ENCODE measurements around the gene SIKE1. TPM values are rescaled to one million over a fixed set of nuclear protein-coding genes. Genes with fewer than 3 reads are reported as not detected.
"Not testable (repeated sequence)": the region's sequence is repeated elsewhere in the genome, so short reads cannot be mapped to it uniquely, and the experiment has no call there.

The SIKE1 gene
- total RNA-seq, 1 experiment from 2014 or later: 89.6 TPM

DNA sequence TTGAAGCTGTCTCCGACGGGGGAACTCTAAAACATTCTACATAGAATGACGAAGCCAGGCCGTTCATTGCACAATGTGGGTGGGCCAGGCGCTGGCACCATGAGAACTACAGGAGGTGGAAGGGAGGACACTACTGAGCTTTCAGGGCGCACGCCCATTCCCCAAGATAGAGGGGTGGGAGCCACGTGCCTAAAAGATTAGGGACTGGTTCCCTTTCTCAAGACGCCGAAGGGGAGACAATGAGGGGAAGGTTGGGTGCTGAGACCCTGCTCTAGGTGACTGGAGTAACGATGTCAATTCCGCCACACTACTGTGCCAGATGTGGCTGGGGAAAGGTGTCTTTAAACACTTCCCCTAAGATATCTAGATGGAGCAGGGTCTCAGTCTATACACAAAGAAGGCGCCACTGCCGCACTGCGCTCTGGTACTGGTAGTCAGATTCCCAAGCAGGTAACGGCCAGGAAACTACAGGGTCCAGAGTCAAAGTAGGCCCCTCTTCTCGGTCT is 23.5 kb downstream of the SIKE1 start:
- DNase-seq (ENCODE audit: low read depth): no peak
- in situ Hi-C loops (cut with HindIII; ENCODE audit: low pct_unique_long_range_greater_than_20kb, low sequenced_read_pairs): no loop called here

DNA sequence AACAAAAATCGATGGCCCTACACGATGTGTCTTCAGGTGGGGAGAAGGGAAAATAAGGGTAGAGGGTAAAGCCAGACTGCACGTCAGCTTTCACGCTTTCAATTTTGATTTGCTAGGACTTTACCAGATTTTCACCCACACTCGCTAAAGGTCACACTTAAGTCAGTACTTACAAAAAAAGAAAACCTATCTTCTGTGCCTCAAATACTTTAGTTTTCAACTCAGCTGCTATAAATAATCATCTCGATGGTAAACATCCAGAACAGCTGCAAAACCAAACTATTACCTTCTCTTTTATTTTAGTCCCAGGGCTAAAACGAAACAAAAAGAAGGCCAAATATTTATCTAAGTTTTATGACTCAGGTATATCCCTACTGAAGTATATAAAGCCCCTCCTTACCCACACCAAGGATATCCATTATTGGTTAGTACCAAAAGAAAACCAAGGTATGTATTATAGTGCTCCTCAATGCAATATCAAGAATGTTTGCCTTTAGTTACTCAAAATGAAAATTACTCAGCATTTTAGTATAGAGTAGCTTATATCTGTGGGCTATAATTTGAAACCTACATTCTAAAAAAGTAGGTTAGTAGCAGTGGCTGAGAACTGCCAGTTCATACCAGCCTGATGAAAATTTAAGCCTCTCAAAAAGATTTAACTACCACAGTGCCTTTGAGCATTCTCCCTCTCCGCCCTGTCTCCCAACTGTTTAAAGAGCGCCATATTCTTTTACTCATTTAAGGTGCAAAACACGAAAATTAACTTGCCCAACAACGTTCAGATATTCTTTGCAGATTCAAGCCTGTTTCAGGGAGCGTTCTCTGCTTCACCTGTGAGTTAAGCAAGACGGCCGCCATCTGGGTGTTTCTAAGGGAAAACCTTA is 24.2 kb downstream of the SIKE1 start:
- DNase-seq (ENCODE audit: low read depth): no peak
- in situ Hi-C loops (cut with HindIII; ENCODE audit: low pct_unique_long_range_greater_than_20kb, low sequenced_read_pairs): no loop called here

DNA sequence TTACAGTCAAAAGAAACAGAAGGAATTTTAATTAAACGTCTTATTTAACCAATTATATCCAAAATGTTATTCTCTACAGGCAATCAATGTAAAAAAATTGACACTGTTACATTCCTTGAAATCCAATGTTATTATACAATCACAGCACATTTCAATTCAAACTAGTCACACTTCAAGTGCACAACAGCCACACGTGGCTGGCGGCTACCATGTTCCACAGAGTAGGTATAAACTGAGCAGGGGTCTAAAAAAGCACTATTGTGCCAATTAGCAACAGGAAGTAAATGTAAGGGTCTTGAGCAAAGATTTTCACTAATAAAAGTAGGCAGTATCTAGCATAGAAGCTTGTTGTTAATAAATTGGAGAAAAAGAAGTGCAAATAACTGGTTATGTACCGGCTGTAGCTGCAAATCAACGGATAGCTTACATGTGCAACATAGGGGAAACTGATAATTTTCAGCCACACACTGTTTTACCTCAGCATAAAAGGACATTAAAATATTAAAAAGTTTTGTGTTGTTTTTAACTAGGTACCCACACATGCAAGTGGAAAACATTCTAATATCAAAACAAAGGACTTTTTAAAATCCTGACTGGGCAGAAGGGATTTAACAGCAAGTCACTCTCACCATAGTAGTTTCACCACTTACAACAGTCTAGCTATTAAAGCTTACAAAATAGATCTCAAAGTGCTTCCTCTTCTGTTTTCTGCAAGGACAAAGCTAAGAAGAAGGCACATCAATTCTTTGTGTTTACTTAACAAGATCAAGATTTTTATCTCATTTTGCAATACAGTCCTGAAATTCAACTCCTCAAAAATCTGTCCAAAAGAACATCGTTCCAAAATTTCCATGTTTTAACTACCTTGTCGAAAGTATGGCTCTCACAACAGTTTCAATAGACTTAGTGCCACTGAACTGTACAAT is 25.2 kb downstream of the SIKE1 start:
- no peak for DNase-seq (ENCODE audit: low read depth)
- in situ Hi-C loops (cut with HindIII; ENCODE audit: low pct_unique_long_range_greater_than_20kb, low sequenced_read_pairs): no loop called here

DNA sequence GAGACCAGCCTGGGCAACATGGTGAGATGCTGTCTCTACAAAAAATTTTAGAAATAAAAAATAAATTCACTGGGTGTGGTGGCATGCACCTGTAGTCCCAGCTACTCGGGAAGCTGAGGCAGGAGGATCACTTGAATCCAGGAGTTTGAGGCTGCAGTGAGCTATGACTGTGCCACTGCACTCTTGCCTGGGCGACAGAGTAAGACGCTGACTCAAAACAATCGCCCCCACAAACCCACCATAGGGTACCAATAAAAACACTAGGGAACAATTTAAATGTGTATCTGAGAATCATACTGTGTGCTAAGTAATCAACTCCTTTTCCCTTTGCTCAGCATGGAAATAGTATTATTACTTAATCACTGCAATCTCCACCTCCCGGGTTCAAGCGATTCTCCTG is 26.8 kb downstream of the SIKE1 start:
- DNase-seq (ENCODE audit: low read depth): not testable (repeated sequence)

DNA sequence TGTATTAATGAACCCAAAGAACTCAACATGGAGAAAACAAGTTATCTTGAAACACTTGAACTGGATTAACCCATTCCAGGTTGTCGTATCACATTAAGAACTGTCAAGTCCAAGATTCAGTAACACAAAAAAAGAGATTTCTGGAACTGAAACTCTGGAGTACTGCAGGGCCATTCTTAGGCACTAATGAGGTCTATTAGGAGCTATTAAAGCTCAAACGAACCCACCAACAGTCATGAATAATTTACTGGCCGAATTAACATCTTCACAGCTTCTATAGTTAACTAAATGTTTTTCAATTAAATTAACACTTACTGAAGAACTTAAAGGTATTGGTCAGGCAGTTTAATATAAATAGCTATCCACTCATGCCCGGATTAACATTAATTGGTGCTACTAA is 27.3 kb downstream of the SIKE1 start:
- in situ Hi-C loops (cut with HindIII; ENCODE audit: low pct_unique_long_range_greater_than_20kb, low sequenced_read_pairs): no loop called here
- no peak for DNase-seq (ENCODE audit: low read depth)

More for the DNA sequence above, 26.8 kb downstream of the SIKE1 start:
- in situ Hi-C loops (cut with HindIII; ENCODE audit: low pct_unique_long_range_greater_than_20kb, low sequenced_read_pairs): not testable (repeated sequence)

DNA sequence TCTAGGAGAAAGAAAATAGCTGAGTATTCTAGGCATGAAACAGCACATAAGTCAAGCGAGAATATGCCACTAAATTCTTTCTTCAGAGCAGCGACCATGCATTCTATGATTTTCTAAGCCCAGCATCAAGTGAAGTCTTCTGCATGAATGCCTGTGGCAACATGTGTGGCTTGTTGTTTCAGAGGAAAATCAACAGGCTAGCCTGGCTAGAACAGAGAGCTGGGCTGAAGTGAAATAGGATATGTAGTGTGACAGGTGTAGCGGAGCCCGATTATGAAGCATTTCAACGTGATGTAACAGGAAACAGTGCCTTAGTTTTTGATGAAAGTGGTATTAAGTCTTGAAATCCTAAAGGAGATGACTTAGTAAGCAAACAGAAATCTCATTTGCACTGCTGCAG is 29.7 kb downstream of the SIKE1 start:
- in situ Hi-C loops (cut with HindIII; ENCODE audit: low pct_unique_long_range_greater_than_20kb, low sequenced_read_pairs): no loop called here
- DNase-seq (ENCODE audit: low read depth): no peak

DNA sequence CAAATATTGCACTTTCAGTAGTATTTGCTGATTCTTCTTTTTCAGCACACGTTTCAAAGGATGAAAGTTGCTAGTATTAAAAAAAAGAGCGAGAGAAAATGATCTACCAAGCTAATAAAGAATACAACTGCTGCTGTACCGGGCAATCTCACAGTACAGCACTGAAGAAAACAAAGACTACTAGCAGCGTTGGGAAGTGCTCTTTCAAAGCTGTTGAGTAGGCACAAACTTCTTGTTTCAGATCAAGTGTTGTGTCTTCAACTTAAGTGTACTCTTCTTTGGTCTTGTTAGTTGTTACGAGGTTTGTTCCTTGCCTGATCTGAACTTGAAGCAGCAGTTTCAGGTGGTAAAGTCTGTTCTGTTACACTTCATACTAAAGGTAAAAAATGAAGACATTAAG is 30.6 kb downstream of the SIKE1 start:
- no peak for DNase-seq (ENCODE audit: low read depth)
- in situ Hi-C loops (cut with HindIII; ENCODE audit: low pct_unique_long_range_greater_than_20kb, low sequenced_read_pairs): no loop called here

DNA sequence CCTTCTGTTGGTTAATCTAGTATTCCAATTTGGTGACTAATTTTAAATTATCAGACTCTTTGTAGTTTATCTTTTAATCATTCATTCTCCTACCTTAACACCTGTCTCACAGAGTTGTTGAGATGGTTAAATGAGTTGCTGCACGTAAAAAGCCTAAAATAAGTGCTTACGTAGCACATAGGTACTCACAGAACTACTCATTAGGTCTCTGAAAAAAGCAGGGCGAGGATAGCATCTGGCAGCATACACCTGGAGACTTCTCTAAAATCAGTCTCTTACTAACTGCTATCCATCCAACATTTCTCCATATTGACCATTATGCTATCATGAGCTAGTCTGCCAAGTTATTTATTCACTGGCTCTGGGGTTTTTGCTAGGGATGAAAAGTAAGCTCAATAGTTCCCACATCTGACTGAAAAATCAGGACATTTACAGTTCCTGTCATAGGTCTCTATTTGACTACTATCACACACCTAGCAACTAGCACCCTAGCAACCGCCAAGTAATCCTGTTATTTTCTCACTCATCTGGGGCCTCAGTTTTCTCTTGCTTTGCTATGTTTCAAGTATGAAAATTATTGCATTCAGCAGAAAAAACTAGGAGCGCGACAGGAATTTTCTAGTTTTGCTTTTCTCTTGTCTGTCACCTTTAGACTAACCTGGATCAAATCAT is 33.9 kb downstream of the SIKE1 start:
- in situ Hi-C loops (cut with HindIII; ENCODE audit: low pct_unique_long_range_greater_than_20kb, low sequenced_read_pairs): no loop called here
- DNase-seq (ENCODE audit: low read depth): no peak

DNA sequence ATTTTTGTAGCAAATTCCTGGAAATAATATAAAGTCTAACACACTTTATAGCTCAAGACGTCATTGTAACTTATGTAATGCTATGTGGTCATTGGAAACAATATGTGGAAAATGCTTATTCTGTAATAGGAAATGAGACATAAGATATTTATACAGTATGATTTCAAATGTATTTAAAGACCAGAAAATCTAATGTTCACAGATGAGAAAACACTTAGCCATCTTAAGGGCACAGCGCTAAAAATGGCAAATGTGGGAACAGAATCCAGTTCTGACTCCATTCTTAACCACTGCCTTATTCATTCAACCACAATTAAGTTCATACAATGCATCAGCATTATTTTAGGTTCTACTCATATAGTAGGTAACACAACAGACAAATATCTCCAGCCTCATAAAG is 35.2 kb downstream of the SIKE1 start:
- in situ Hi-C loops (cut with HindIII; ENCODE audit: low pct_unique_long_range_greater_than_20kb, low sequenced_read_pairs): no loop called here
- no peak for DNase-seq (ENCODE audit: low read depth)

DNA sequence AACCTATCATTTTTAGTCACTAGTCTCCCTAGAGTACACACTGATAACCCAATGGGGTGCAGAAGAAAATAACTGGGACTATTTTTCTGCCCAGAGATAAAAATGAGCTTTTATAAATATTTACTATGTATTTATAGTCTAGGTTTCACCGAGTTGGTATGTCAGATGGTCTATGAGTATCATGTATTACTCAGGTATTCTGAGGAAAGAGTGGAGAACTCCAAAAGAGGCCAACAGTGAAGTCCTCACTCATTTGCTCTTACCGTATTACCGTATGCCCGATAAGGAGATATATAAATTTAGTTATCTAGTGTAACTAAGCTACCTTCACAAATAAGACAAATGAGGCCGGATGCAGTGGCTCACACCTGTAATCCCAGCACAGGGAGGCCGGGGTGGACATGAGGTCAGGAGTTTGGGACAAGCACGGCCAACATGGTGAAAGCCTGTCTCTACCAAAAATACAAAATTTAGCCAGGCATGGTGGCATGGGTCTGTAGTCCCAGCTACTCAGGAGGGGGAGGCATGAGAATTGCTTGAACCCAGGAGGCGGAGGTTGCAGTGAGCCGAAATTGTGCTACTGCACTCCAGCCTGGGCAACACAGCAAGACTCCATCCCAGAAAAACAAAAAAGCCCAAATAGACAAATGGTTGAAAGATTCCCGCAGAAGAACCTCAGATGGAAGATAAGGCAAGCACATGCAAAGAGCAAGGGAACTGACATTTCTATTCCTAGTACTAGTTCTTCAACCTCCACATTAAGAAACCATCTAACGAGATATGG is 38.3 kb downstream of the SIKE1 start:
- no peak for DNase-seq (ENCODE audit: low read depth)
- in situ Hi-C loops (cut with HindIII; ENCODE audit: low pct_unique_long_range_greater_than_20kb, low sequenced_read_pairs): no loop called here

DNA sequence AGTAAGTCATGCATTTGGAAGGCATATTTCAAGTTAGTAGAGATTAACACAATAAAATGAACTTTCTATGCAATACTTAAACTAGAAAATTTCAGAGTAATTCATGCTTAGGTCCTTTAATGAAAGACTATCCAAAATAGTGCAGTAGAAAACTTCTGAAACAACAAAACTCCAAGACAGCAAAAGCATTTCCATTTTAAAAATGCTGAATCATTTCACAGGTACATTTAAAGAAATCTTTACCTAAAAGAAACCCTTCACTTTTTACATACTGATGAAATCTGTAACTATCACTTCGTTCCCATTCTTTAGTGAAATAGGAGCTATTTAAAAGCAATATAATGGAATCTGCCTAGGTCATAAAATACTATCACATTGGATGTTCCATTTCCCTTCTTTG is 40.2 kb downstream of the SIKE1 start:
- DNase-seq (ENCODE audit: low read depth): no peak
- in situ Hi-C loops (cut with HindIII; ENCODE audit: low pct_unique_long_range_greater_than_20kb, low sequenced_read_pairs): no loop called here

DNA sequence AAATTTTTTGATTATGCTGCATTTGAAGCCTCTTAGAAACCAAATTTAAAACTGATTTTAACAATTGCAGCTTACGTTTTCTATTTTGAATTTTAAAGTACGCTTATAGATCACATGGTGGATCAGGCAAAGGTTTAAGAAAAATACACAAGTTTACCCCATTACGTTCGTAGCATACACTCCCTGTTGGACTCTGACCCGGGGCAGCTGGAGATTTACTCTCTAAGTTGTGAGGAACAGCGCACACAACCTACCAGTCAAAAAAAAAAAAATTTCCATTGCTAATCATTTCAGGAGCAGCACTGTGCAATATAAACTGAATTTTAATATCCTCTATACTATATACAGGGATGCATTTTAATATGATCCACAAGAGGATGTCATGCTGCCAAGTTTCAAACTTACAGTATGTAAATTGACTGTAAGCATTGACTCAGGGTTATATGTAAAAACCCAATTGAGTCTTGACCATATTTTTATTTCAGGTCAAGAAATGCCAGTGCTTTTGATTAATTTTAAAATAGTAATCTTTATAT is 43.1 kb downstream of the SIKE1 start:
- in situ Hi-C loops (cut with HindIII; ENCODE audit: low pct_unique_long_range_greater_than_20kb, low sequenced_read_pairs): no loop called here
- no peak for DNase-seq (ENCODE audit: low read depth)

DNA sequence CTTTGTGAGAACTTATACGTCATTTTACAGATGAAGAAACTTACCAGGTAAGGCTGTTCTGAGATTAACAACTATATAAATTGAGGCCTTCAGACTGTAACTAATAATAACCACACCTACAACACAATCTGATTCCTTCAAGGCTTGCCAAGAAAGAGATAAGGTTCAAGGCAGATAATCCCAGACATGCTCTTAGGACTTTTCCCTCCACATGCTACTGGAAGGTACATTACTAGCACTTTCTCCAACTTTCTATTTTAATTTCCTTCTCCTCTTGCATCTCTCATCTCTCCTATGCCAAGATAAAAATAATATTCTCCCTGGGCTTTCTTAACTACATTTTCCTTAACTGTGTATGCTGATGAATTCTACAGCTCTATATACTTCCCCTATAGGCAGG is 45.0 kb downstream of the SIKE1 start:
- in situ Hi-C loops (cut with HindIII; ENCODE audit: low pct_unique_long_range_greater_than_20kb, low sequenced_read_pairs): no loop called here
- DNase-seq (ENCODE audit: low read depth): no peak

DNA sequence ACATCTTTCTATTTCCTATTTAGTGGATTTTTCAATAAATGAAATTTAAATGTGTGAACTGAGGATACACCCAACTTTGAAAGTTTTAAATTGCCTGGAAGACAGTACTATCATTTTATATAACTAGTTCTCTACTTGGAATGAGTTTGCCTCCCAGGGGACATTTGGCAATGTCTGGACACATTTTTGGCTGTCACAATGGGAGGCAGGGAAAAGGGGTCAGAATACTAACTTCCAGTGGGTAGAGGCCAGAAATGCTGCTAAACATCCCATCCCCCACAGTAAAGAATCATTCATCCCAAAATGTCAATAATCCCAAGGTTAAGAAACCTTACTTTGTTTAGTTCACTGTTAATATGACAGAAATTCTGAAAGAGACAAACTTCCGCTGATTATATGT is 50.7 kb downstream of the SIKE1 start:
- in situ Hi-C loops (cut with HindIII; ENCODE audit: low pct_unique_long_range_greater_than_20kb, low sequenced_read_pairs): no loop called here
- DNase-seq (ENCODE audit: low read depth): no peak

DNA sequence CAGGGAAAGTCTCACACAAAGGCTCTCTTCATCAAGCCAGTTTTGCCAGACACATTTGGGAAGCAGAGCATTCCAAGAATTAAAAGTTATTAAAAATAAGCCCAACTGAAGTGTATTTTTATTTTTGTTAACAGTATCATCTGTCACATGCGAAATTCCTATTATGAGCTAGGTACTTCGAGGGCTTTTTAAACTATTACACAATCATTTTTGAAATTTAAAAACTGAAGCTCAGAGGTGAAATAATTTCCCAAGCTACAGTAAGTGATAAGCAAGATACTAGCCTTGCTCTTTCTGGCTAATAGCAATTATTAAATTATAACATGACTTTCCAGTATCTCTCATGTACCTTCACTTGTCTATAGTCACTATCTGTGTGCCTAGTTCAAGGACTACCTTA is 51.9 kb downstream of the SIKE1 start:
- in situ Hi-C loops (cut with HindIII; ENCODE audit: low pct_unique_long_range_greater_than_20kb, low sequenced_read_pairs): no loop called here

DNA sequence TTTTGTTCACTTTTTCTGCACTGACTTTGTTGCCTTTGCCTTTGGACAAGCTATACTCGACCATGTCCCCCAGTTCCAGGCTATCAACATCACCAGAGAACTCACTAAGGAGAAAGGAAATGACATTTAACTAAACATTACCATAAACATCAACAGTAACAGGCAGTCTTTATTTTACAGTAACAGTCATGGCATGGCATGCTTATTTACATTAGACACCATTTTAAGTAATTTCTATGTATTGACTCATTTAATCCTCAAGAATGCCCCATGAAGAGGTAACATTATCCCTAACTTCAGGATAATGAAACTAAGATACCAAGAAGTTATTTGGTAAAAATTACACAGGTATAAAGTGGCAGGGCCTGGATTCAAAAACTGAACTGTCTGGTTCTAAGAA is 55.3 kb downstream of the SIKE1 start:
- in situ Hi-C loops (cut with HindIII; ENCODE audit: low pct_unique_long_range_greater_than_20kb, low sequenced_read_pairs): no loop called here
- DNase-seq (ENCODE audit: low read depth): no peak

More for the DNA sequence above, 51.9 kb downstream of the SIKE1 start:
- DNase-seq (ENCODE audit: low read depth): no peak

DNA sequence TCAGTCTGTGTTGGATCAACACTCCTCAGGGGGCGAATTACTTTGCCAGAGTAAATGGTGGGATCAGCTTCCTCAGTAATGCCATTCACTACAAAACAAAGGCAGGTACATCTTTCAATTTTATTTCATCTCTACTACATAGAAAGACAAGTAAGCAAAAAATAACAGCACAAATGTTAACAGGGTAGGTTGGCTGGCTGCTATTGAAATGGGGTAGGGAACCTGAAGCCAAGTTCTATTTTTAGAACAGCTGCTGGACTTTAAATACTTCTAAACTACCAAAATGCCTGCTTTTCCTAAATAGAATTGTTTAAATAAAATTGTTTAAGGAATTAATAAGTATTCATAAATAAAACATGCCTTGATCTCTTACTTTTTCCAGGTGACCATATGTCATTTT is 56.6 kb downstream of the SIKE1 start:
- in situ Hi-C loops (cut with HindIII; ENCODE audit: low pct_unique_long_range_greater_than_20kb, low sequenced_read_pairs): no loop called here
- no peak for DNase-seq (ENCODE audit: low read depth)

DNA sequence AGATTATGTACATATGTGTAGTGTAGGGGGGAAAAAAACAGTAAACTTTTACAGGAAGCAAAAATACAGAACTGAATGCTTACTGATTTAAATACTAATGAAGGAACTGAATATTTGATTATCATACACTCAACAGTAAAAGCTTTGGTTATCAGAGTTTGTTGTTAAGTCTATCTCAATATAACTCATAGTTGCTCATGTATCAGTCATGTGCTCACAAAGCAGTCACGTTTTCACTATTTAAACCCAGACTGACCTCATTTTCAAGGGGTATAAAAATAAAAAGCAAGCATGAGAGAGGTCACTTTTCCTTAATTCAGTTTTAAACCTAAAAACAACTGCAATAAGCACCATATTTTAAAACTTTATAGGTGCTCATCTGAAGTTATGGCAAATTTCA is 57.0 kb downstream of the SIKE1 start:
- no peak for DNase-seq (ENCODE audit: low read depth)
- in situ Hi-C loops (cut with HindIII; ENCODE audit: low pct_unique_long_range_greater_than_20kb, low sequenced_read_pairs): no loop called here
